Measurements from ENCODE around the gene LTA4H.
A peak's percentile ranks its signal among the peaks of the same experiment; 100 is the strongest.

Gene LTA4H

DNA sequence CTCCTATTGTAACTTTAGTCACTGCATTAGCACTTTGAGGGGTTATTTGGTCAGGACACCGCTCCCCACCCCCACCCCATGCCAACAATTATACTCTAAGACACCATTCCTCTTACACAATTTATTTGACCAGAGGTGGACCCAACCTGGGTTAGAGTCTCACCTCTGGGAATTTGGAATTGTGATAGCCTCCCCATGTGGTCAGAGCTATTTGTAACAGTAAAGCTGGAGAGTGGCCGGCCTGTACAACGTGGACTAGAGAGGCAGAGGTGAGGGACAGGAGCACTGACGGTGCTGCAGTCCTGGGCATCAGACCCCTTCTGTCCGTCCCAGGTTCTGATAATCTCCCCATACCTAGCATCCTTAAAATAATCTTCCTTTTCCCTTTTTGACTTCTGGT is 35.9 kb downstream of the LTA4H start:
- ChIA-PET POLR2A (ENCODE audit: low non-redundant PET) (no interaction called here), CTCF (interaction anchor here (0.6 to 0.7 kb wide), 2 partner anchors 216 to 527 kb away, joined by 3 to 4 read pairs; no protein-coding TSS in a partner anchor)
- TF ChIP-seq, protein P1, sequence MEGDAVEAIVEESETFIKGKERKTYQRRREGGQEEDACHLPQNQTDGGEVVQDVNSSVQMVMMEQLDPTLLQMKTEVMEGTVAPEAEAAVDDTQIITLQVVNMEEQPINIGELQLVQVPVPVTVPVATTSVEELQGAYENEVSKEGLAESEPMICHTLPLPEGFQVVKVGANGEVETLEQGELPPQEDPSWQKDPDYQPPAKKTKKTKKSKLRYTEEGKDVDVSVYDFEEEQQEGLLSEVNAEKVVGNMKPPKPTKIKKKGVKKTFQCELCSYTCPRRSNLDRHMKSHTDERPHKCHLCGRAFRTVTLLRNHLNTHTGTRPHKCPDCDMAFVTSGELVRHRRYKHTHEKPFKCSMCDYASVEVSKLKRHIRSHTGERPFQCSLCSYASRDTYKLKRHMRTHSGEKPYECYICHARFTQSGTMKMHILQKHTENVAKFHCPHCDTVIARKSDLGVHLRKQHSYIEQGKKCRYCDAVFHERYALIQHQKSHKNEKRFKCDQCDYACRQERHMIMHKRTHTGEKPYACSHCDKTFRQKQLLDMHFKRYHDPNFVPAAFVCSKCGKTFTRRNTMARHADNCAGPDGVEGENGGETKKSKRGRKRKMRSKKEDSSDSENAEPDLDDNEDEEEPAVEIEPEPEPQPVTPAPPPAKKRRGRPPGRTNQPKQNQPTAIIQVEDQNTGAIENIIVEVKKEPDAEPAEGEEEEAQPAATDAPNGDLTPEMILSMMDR (conservative IDR thresholded peaks at IDR 0.05; ENCODE audit: low read depth), result no peak
- DNase-seq (ENCODE audit: low spot score), result no peak
- no peak overlapping the region for H3K27ac ChIP-seq

DNA sequence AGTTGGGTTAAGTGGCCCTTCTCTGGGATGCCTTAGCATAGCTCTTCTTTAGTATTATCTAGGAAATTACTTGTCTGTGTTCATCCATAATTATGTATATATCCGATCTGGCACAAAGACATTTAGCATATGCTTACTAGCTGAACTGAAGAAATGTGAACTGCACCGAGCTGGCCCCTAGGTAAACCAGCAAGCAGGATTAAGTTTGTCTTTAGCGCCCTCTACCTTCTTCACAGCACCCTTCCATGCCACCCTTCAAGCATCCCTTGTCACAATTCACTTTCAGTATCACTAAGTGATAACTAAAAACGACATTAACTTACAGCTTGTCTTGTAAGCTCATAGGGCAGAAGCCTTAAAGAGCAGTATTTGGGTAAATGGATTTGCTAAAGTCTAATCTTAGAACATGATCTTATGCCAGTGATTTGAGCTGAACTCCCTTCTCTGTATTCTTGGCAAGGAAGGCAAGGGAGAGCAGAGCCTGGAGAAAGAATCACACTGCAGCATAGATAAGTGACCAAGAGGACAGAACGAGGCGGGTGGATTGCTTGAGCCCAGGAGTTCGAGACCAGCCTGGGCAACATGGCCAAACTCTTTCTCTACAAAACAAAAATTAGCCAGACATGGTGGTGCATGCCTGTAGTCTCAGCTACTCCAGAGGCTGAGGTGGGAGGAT is 36.6 kb downstream of the LTA4H start:
- ChIA-PET POLR2A (ENCODE audit: low non-redundant PET) (no interaction called here), CTCF (interaction anchor here (0.6 to 1.7 kb wide), 5 partner anchors 46 to 528 kb away, joined by 3 to 12 read pairs (median 4); no protein-coding TSS in a partner anchor)
- no peak overlapping the region for H3K27ac ChIP-seq
- DNase-seq (ENCODE audit: low spot score), result peak; percentile 49
- TF ChIP-seq, protein P1 (conservative IDR thresholded peaks at IDR 0.05; ENCODE audit: low read depth), result peak; percentile 38

DNA sequence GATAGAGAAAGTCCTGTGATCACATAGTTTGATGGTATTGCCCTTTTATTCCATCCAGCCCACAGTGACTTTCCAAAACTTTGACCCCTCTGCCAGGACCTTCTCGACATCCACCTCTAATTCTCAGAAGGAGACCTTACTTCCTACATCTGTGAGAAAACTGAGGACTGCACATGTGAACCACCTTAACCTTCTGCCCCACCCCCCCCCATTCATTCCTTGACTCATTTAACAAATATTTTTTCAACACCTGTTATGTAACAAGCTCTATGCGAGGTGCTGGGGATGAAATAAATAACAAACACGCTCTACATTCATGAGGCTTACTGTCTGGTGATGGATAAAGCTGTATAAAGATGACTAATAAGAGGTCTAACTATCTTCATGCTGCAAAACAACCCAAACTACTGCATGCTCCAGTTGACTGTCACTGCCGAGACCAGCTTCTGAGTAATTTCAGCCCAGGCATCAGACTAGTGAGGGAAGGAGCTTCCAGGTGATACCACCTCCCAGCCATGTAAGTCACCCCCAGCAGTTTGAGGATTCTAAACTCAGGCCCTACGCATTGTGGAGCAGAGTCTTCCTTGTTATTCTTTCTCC is 37.4 kb downstream of the LTA4H start:
- ChIA-PET CTCF (interaction anchor here (0.6 to 1.7 kb wide), 4 partner anchors 45 to 149 kb away, joined by 3 to 12 read pairs (median 4); no protein-coding TSS in a partner anchor), POLR2A (ENCODE audit: low non-redundant PET) (no interaction called here)
- TF ChIP-seq, protein P1 (conservative IDR thresholded peaks at IDR 0.05; ENCODE audit: low read depth), result no peak
- no peak overlapping the region for H3K27ac ChIP-seq
- peak; percentile 5 for DNase-seq (ENCODE audit: low spot score)

- ChIA-PET POLR2A (ENCODE audit: low non-redundant PET) (no interaction called here), CTCF (interaction anchor here (0.6 kb wide), 1 partner anchor 58 kb away, joined by 3 read pairs; no protein-coding TSS in a partner anchor)
- DNase-seq (ENCODE audit: low spot score), result no peak
- no peak overlapping the region for H3K27ac ChIP-seq
- TF ChIP-seq, protein P1 (conservative IDR thresholded peaks at IDR 0.05; ENCODE audit: low read depth), result no peak
These were observed 38.1 kb downstream of the LTA4H start for GRCh38 chr12:95997276-95997675.

DNA sequence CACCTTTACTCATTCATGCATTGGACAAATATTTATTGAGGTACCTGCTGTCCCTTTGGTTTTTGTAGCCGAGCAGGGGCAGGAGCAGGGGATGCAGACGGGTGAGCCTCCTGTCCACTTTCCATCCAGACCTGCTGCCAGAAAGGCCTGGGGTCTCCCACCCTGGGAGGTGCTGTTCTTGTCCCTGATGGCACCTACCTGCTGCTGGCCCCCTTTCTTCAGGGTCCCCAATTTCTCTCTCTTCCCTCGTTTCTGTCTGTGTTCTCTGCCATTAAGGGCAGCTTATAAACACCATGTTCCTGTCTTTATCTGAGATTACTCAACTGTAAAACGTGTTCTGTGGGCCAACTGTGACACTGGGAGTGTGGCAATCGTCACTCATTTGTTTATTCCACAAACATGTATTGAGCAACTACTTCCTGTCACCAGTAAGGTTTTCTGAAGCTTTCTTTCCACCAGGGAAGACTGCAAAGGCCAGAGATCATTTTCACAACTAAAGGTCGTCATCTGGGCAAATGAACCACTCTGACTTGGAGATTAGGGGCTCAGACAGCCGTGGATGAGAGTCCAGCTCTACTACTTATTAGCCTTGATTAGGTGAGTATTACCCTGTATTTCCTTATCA is 39.2 kb downstream of the LTA4H start, which contains the start of gene HAL:
HAL (minus strand) TSS at position 311 of the 625 bp plus-strand sequence. CDS start 434 bp downstream, outside the sequence.
- no peak for DNase-seq (ENCODE audit: low spot score)
- no peak within 1 kb of the TSS for H3K27ac ChIP-seq
- TF ChIP-seq, protein P1 (conservative IDR thresholded peaks at IDR 0.05; ENCODE audit: low read depth), result no peak
- POLR2A ChIA-PET (ENCODE audit: low non-redundant PET), result no interaction called here
- CTCF ChIA-PET, result interaction anchor here (0.6 kb wide), 1 partner anchor 222 kb away, joined by 3 read pairs; no protein-coding TSS in a partner anchor

- ChIA-PET POLR2A (ENCODE audit: low non-redundant PET) (no interaction called here), CTCF (interaction anchor here (0.7 kb wide), 1 partner anchor 51 kb away, joined by 3 read pairs; no protein-coding TSS in a partner anchor)
- DNase-seq (ENCODE audit: low spot score), result no peak
- no peak overlapping the region for H3K27ac ChIP-seq
- TF ChIP-seq, protein P1 (conservative IDR thresholded peaks at IDR 0.05; ENCODE audit: low read depth), result no peak
These were observed 40.0 kb downstream of the LTA4H start for GRCh38 chr12:95995238-95996031.
